GM18907 (cell line): Measurements from ENCODE around the gene SLC25A44.
"Not testable (repeated sequence)": the region's sequence is repeated elsewhere in the genome, so short reads cannot be mapped to it uniquely, and the experiment has no call there.

Source experiments
- ATAC-seq: cut with Tn5 transposase; IDR thresholded peaks from one replicate; pipeline ENCODE4 v1.9.1; 2021; ENCODE audit warnings: mild to moderate bottlenecking, moderate library complexity; ENCODE audit not compliant: unreplicated experiment

The SLC25A44 gene

GRCh38 chr1:156162430-156163037 lies 31.4 kb upstream of the SLC25A44 start:
- ATAC-seq: no peak

- ATAC-seq: no peak
Measured at GRCh38 chr1:156163712-156164111, 30.2 kb upstream of the SLC25A44 start.

DNA sequence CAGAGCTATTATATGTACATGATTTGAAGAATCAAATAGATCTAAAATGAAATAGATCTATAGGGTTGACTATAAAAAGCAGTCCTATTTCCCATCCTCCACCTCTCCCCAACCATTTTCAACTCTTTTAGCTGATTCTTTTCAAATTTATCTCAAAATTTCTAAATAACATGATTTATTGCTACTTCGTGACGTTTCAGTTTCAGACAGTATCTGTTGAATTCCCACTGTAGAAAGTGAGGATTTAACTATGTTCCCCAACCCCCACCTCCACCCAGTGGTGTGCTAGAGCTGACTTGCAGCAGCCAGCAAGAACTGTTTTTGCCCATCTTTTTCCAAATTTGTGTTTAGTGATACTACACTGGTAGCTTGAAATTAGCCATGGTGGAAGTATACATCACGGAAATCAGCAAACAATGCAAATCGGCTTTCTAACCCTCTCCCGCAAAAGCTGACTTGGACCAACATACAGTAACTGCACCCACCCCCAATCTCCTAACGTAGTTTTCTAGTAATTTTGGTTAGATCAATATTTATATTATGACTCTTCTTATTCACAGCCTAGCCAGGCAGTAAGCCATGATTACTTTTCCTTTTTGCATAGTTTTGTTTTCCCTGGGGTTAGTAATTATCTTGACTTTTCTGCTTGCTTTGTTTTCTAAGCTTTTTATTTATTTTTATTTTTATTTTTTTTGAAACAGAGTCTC lies 29.6 kb upstream of the SLC25A44 start:
- no peak for ATAC-seq

DNA sequence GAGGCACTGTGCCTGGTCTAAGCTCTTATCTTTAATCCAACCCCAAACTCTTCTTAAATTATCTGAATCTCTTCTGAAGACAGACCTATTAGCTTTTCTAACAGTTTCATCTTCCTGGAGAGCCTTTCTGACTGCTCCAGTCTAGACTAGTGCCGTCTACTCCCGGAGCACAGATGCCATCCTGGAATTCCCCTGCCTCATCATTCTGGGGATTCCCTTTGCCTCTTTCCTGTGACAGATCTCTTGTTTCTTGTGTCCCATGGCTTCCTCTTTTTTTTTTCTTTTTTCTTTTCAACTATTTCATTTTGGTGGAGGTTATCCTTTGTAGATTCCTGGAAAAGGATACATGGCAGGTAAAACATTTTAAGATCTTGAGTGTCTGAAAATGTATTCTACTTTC lies 28.8 kb upstream of the SLC25A44 start:
- no peak for ATAC-seq

DNA sequence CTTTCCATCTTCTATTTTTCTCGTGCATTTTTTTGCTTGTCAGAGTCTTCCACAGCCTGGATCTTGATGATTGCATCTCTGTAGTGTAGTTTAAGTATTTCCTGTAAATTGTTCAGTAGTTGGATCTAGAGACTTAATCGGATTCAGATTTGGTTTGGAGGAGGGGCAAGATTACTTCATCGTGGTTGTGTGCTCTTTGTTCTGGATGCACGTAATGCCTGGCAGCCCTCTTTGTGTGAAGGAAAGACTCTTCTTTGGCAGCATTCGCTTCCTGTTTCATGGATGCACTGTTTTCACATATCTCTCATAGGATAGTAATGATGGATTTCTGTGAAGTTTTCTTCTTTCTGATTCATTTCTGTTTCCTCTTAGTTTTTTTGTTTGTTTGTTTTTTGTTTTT lies 26.4 kb upstream of the SLC25A44 start:
- ATAC-seq: no peak

DNA sequence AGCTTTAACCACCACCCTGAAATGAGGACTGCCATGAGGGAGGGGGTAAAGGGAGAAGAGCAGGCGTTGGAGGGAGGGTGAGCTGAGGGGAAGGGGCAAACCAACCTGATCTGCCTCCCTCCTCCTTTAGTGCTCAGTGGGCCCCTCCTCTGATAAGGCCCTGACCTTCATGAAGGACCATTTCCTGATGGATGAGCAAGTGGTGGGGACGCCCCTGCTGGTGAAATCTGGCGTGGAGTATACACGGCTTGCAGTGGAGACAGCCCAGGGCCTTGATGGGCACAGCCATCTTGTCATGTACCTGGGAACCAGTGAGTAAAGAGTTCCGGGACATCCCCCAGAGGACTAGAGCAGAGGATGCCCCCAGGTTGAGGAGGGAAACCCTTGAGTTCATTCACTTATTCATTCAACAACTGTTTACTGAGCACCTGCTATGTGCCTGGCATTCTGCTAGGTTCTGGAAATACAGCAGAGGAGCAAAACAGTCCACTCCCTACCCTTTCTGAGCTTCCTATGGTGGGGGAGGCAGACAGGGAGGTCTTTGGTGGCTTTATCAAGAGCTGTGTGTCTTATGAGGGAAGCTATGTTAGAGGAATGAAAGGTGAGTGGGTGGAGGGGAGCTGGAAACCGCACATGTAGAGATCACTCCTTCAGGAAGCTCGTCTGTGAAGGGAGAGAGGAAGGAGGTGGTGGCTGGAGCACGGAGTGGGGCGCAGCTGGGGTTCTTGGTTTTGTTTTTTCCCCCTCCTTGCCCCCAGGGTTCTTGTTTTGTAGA lies 21.0 kb upstream of the SLC25A44 start:
- ATAC-seq: no peak

DNA sequence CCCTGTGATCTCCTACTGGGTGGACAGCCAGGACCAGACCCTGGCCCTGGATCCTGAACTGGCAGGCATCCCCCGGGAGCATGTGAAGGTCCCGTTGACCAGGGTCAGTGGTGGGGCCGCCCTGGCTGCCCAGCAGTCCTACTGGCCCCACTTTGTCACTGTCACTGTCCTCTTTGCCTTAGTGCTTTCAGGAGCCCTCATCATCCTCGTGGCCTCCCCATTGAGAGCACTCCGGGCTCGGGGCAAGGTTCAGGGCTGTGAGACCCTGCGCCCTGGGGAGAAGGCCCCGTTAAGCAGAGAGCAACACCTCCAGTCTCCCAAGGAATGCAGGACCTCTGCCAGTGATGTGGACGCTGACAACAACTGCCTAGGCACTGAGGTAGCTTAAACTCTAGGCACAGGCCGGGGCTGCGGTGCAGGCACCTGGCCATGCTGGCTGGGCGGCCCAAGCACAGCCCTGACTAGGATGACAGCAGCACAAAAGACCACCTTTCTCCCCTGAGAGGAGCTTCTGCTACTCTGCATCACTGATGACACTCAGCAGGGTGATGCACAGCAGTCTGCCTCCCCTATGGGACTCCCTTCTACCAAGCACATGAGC lies 17.2 kb upstream of the SLC25A44 start:
- ATAC-seq: no peak

DNA sequence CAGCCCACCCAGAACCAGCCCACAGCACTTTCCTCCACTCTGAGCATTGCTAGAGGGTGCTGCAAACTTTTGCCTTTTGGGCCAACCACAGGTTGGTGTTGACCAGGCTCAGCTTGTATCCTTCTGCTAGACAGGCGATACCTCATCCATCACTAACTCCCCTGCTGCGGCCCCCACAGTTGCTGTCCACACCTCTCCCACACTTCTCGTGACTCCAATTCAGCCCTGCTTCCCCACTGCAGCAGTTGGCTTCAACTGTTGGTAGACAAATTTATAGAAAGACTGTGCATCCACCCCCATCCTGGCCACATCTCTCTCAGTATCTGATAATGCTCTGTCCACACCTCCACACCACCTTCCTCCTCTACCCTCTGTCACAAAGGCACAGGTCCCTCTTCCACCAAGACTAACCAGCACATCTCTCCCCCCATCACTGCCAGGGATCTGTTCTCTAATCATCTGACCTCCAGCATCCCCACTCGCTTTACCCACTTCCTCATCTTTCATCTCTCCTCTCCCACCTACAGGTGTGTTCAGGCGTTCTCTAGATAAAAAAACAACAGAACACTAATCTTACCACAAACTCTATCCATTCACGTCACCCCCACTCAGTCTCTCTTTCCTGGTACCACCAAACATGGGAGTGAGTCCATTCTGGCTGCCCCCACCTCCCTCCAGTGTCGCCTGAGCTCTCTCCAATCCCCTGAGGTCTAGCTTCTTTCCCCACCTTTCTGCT lies 15.8 kb upstream of the SLC25A44 start:
- ATAC-seq: no peak

DNA sequence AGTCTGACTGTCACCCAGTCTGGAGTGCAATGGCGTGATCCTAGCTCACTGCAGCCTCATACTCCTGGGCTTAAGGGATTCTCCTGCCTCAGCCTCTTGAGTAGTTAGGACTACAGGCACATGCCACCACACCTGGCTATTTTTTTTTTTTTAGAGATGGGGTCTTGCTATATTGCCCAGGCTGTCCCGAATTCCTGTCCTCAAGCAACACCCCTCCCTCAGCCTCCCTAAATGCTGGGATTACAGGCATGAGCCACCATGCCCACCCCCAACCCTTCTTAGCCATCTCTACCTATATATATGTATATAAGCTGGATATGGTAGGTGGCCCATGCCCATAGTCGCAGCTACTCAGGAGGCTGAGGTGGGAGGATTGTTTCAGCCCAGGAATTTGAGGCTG lies 13.4 kb upstream of the SLC25A44 start:
- ATAC-seq: no peak

- ATAC-seq: not testable (repeated sequence)
Measured at GRCh38 chr1:156181391-156181924, 12.4 kb upstream of the SLC25A44 start.

- not testable (repeated sequence) for ATAC-seq
Measured at GRCh38 chr1:156182010-156182779, 11.7 kb upstream of the SLC25A44 start.

DNA sequence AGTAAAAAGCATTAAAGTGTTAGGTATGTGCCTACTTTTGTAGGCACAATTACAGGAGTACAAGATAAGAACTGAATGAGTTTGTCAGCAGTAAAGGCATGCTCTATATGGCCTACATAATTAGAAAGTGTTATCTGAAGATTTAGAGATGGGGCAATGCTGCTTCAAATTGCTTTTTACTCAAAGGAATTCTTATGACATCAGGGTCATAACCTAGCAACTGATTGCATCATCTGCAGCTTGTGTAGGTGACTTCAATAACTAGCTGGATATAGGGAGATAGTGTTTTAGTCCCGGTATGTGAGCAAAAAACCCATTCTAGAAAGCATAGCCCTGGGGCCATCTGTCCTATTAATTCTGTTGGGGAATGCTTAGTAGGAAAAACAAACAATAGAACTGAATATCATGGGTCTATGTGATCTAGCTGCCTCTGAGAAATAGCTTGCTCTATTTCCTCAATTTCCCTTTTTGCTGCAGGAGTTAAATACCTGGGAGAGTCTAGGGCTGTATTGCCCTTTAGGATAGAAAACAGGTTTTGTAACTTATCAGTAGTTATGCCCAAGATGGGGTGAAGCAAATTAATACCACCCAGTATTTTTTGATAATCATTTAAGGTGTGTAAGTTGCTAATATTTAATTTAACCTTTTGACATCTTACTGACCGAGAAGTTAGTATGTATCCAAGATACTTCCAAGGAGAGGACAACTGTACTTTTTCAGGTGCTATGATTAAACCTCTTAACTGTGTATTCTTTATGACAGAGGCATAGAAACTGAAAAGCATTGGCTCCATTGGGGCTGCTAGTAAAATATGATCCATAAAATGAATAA lies 7.3 kb upstream of the SLC25A44 start:
- ATAC-seq: not testable (repeated sequence)

GRCh38 chr1:156190265-156190664 lies 3.6 kb upstream of the SLC25A44 start:
- not testable (repeated sequence) for ATAC-seq

- ATAC-seq: no peak
Measured at GRCh38 chr1:156191292-156191964, 2.5 kb upstream of the SLC25A44 start.

GRCh38 chr1:156193208-156193487 lies 756 bp upstream of the SLC25A44 start:
- ATAC-seq: no peak

DNA sequence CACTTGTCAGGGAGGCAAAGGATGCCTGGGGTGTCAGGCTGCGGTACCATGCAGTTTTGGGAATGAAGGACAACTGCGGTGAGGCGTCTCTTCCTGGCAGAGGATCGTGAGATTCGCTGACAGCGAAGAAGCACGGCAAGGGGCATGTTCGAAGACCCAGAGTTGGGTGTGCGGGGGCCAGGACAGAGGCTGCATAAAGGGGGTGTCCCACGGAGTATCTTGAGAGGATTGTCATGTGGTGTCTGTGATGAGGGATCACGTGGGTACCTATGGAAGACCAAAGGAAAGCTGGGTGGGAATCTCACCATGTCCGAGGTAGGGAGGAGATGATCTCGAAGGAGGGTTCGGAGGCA lies 372 bp downstream of the SLC25A44 start:
- ATAC-seq: peak; percentile 7

DNA sequence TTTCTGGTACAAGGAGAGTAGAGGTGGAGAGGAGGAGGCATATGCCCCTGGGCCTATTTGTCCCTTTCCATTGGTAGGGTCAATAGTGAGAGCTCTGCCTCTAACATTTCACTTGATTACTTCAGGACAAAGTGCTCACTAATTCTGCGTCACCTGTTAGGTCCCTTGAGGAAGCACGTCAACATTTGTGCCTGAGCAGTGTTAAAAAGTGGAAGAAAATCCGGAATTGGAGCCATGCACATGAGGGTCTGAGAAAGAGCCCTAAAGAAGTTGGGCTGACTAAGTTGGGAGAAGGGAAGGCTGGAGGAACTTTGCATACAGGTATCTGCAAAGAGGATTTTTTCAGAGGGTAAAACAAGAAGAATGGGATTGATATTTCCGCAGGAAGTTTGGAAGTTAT lies 1.9 kb downstream of the SLC25A44 start:
- ATAC-seq: no peak

GRCh38 chr1:156196445-156196844 lies 2.5 kb downstream of the SLC25A44 start:
- no peak for ATAC-seq

GRCh38 chr1:156198831-156199349 lies 5.0 kb downstream of the SLC25A44 start:
- no peak for ATAC-seq
